GM18499 (cell line): ENCODE results near the gene PRKCG.

Experiments
- ATAC-seq: cut with Tn5 transposase; IDR thresholded peaks from one replicate; pipeline ENCODE4 v1.9.1; 2021; ENCODE audit warnings: moderate number of reproducible peaks; ENCODE audit not compliant: insufficient read depth, unreplicated experiment

Gene PRKCG

GRCh38 chr19:53896682-53897081, 14.7 kb downstream of the PRKCG start:
- ATAC-seq, result no peak

DNA sequence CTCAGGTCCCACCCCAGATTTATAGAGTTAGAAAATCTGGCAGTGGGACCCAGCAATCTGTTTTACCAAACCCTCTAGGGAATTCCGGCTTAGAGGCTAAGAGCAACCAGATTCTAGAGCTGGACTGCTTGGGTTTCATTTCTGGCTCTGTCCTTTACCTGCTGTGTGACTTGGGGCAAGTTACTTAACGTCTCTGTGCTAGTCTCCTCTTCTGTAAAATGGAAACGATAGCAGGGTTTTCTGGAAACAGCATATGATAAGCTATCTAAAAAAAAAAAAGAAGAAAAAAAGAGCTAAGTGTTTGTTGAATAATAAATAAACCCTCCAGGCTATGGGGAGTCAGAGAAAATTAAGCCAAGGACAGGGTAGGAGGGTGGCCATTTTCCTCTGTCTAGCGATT, 15.5 kb downstream of the PRKCG start:
- ATAC-seq, result no peak

- no peak for ATAC-seq
Observed at GRCh38 chr19:53898166-53898565, 16.2 kb downstream of the PRKCG start.

GRCh38 chr19:53898636-53899341, 16.8 kb downstream of the PRKCG start:
- ATAC-seq, result no peak

- no peak for ATAC-seq
Observed at GRCh38 chr19:53900191-53900860, 18.3 kb downstream of the PRKCG start.

DNA sequence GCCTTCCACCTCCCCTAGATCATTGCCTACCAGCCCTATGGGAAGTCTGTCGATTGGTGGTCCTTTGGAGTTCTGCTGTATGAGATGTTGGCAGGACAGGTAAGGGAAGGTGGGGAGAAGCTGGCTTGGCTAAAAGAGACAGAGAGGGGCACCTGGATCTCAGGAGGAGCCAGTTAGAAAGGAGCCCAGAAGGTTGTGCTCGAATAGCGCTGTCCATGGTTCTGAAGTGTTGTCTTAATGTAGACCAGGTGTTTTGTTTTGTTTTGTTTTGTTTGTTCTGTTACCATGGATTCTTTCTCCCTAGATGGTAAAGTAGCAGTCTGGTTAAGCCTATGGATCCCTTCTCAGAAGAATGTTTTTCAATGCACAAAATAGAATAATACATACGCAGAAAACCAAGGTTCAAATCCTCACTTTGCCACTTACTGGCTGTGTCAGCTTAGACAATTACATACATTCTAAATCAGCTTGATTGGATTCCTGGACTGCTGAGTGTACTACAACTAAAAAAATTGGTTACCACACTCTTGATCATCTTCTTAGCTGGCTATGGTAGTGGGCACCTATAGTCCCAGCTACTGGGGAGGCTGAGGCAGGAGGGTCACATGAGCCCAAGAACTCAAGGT, 21.2 kb downstream of the PRKCG start:
- no peak for ATAC-seq

DNA sequence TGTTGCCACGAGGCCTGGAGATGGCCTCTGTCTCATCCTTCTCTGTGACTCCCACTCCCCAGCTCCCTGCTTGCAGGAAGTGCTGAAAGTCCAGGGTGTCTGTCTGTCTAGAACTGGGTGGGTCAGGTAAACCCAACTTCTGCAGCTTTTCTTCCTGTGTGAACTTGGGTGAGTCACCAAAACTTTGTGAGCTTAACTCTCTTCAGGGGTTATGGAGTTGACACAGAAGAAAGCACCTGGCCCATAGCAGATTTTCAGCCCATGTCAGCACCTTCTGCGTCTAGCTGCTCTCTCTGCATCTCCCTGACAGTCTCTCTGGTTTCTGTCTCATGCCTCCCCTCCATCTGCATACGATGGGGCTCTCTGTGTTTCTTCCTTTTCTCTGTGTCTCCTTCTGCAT, 22.9 kb downstream of the PRKCG start:
- no peak for ATAC-seq

- no peak for ATAC-seq
Observed at GRCh38 chr19:53905787-53906186, 23.8 kb downstream of the PRKCG start.

DNA sequence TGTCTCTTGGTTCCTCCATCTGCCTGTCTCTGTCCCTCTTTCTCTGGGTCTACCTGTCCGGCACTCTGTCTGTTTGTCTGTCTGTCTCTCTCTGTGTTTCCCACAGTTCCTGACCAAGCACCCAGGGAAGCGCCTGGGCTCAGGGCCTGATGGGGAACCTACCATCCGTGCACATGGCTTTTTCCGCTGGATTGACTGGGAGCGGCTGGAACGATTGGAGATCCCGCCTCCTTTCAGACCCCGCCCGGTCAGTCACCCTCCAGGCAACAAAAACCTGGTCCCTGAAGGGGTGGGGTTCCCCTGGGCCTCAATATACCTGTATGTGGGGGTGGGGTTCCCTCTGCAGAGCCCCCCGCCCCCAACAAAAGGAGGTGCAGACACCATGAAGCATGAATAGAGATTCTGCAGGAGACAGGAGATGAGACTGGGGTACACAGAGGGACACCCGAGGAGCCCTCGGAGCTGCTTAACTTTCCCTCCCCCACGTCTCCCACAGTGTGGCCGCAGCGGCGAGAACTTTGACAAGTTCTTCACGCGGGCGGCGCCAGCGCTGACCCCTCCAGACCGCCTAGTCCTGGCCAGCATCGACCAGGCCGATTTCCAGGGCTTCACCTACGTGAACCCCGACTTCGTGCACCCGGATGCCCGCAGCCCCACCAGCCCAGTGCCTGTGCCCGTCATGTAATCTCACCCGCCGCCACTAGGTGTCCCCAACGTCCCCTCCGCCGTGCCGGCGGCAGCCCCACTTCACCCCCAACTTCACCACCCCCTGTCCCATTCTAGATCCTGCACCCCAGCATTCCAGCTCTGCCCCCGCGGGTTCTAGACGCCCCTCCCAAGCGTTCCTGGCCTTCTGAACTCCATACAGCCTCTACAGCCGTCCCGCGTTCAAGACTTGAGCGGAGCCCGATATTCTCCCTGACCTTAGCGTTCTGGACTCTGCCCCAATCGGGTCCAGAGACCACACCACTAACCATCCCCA, 24.5 kb downstream of the PRKCG start:
- ATAC-seq, result no peak

- ATAC-seq, result no peak
Observed at GRCh38 chr19:53907193-53907581, 25.2 kb downstream of the PRKCG start.

DNA sequence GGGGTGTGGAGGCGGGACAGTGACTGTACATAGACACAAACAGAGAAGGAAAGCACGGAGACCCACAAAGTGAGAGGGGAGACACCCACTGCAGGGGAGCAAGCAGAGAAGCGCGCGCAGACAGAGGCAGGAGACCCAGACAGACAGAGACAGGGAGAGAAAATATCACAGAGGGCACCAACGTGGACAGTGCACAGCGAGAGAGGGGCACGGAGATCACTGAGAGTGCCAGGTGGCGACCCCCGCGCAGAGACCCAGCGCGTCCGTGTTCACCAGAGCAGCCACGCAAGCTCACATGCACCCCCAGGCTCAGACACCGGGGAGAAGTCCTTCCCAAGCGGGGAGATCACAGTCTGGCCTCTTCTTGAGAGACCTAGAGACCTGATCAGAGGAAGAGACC, 25.7 kb downstream of the PRKCG start:
- ATAC-seq, result no peak

DNA sequence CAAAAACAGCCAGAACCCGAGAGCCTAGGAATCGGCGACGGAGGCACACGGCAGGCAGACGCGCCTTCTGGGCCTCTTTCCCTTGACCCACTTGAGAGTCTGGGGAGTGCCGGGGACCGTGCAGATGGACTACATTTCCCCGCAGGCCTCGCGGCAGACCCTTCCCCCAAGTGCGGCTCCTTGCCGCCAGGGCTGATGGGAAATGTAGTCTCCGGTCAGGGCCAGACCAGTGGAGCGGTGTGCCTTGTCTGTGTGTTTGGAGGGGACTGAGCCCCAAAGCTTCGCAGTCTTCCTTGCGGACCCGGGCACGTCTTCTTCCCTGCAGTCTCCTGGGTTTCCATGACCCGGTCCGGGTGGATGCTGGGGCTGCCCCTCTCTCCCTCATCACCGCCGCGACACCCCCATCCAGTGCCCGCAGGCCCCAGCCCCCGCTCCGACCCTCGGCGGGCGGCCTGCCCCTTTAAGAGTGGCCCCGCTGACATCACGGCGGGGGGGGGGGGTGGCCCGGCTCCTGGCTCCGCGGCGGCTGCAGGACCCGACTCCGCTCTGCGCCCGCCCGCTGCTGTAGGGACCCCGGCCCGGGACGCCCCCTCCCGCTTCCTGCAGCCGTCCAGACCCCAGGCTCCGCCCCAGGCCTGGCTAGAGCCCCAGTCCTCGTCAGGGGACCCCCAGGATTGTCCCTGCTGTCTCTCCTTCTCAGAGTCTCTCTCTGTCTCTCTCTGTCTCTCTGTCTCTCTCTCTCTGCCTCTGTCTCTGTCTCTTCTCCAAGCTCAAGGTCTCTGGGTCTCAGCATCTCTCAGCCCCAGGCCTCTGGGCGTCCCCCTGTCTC, 26.3 kb downstream of the PRKCG start:
- ATAC-seq, result no peak

GRCh38 chr19:53908935-53909415, 27.0 kb downstream of the PRKCG start, which contains the start of gene CACNG7:
Gene CACNG7 (plus strand): TSS chr19:53909278. CDS start chr19:53912832, 3,554 bp downstream.
- no peak for ATAC-seq

GRCh38 chr19:53909471-53910169, 27.6 kb downstream of the PRKCG start:
- ATAC-seq, result no peak

- ATAC-seq, result no peak
Observed at GRCh38 chr19:53910170-53910518, 28.1 kb downstream of the PRKCG start.

- ATAC-seq, result no peak
Observed at GRCh38 chr19:53912653-53913052, 30.7 kb downstream of the PRKCG start.

DNA sequence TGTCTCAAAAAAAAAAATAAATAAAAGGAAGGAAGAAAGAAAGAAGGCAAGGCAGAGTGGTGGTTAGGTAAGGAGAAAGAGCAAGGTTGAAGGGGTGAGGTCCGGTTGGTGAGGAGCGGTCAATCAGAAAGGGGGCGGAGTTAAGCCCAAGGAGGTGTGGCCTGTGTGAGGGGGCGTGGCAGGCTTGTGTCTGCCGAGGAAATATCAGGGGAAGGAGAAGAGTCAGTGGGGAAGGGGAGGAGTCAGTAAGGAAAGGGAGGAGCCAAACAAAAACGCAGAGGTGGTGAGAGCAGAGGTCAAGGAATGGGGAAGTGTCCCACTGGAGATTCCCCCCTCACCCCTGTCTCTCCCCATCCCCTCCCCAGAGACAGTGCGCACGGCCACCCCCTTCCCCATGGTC, 33.0 kb downstream of the PRKCG start:
- no peak for ATAC-seq

DNA sequence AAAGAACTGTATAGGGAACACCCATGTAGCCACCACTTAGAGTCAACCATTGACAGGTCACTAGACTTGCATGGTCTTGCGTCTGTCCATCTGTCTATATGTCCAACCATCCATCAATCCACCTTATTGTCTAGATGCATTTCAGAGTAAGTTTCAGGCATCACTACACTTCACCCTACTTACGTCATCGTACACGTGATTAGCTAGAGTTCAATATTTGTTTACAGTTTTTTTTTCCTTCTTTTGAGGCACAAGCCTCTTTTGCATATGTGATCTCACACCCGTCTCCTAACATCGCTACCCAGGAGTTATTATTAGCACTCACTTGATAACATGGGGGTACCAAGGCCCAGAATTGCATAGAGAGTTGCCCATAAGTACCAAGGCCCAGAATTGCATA, 34.0 kb downstream of the PRKCG start:
- no peak for ATAC-seq

- ATAC-seq, result no peak
Observed at GRCh38 chr19:53917356-53917755, 35.4 kb downstream of the PRKCG start.
